K562 (cell line): Measurements from ENCODE around the gene SIGLEC5. TPM values are rescaled to one million over a fixed set of nuclear protein-coding genes. Genes with fewer than 3 reads are reported as not detected.
A peak's percentile ranks its signal among the peaks of the same experiment; 100 is the strongest.

Experiments used
- ATAC-seq: fragments of 200-7000 bp; cut with Tn5 transposase; 3 replicates; pipeline ENCODE4 v1.9.1; 2020; ENCODE audit warnings: moderate library complexity
- BruUV-seq: library from RNA; stranded (reverse); fragments of 400-500 nt; replicated peaks from 2 replicates; lab custom pipeline; 2021; lab: Mats Ljungman, UMichigan
- CTCF ChIA-PET: fragments of 300-600 bp; formaldehyde crosslinking; extraction: SDS; loops from one replicate; lab custom pipeline; 2021; ENCODE audit warnings: low intra/inter-chr PET ratio; lab: Yijun Ruan, JAX
- POLR2A ChIA-PET: fragments of 300-600, 350-650 bp; sonication (Branson Sonifier 250); formaldehyde crosslinking; extraction: SDS; loops from one replicate; lab custom pipeline; 2021; ENCODE audit warnings: antibody characterized with exemption, inconsistent platforms; lab: Yijun Ruan, JAX
- DNase-seq, 4 experiments: peaks; one replicate each; pipeline versions ENCODE4 v3.0.0 to v3.0.0-alpha.2; 2011 to 2018; ENCODE audit warnings: low spot score in 3 of 4, mixed read lengths in 3 of 4; ENCODE audit errors: extremely low read depth in 1 of 4
- FAIRE-seq: peaks from 2 replicates; lab custom pipeline; 2011; peaks lifted over from hg19 to GRCh38; lab: Jason Lieb, UNC
- H2AFZ ChIP-seq: 2 replicates; pipeline ENCODE4 v1.6.0; 2011; ENCODE audit warnings: low read depth, low read length, control low read depth, inconsistent platforms
- H3K27ac ChIP-seq: fragments of 200-600 bp; 3 replicates; pipeline ENCODE4 v1.8.0; 2011; ENCODE audit warnings: low read depth, mild to moderate bottlenecking, control low read depth, inconsistent platforms, low read length, moderate library complexity, mixed read lengths; ENCODE audit errors: extremely low read depth
- H3K27me3 ChIP-seq, 2 experiments: fragments of 300-600 bp in 1 of 2; 2 replicates in 1 of 2; 3 replicates in 1 of 2; pipeline versions ENCODE4 v1.6.0 to v1.8.0; 2011; ENCODE audit warnings: inconsistent platforms in 2 of 2, low read length in 2 of 2, mild to moderate bottlenecking in 1 of 2, mixed read lengths in 1 of 2, moderate library complexity in 1 of 2; ENCODE audit not compliant: control insufficient read depth in 2 of 2, insufficient read depth in 2 of 2
- H3K36me3 ChIP-seq: fragments of 300-600 bp; 3 replicates; pipeline ENCODE4 v1.8.0; 2011; ENCODE audit warnings: mild to moderate bottlenecking, low read length, inconsistent platforms; ENCODE audit not compliant: control insufficient read depth, insufficient read depth
- H3K4me1 ChIP-seq, 2 experiments: fragments of 200-600 bp in 1 of 2; replicated peaks in 1 of 2; 2 replicates in 1 of 2; 3 replicates in 1 of 2; pipeline versions ENCODE4 v1.5.1 to v1.8.0; 2011; ENCODE audit warnings: inconsistent platforms in 2 of 2, low read length in 2 of 2, mild to moderate bottlenecking in 1 of 2, mixed read lengths in 1 of 2, moderate library complexity in 1 of 2; ENCODE audit not compliant: control insufficient read depth in 2 of 2, insufficient read depth in 2 of 2
- H3K4me2 ChIP-seq: 2 replicates; pipeline ENCODE4 v1.6.1; 2011; ENCODE audit warnings: low read length, control low read depth, inconsistent platforms, mixed read lengths; ENCODE audit not compliant: insufficient read depth
- H3K4me3 ChIP-seq: fragments of 200-600 bp; sonication (generic), shearing (Covaris generic); 2 replicates; pipeline ENCODE4 v1.5.1; 2016; ENCODE audit warnings: control low read depth, inconsistent platforms
- H3K79me2 ChIP-seq: fragments of 200-600 bp; 3 replicates; pipeline ENCODE4 v1.8.0; 2011; ENCODE audit warnings: low read length, inconsistent platforms; ENCODE audit not compliant: control insufficient read depth, insufficient read depth
- H3K9ac ChIP-seq, 2 experiments: 2 replicates each; pipeline versions ENCODE4 v1.6.0 to v1.6.1; 2011; ENCODE audit warnings: low read depth in 2 of 2, low read length in 2 of 2, control low read depth in 1 of 2, inconsistent platforms in 1 of 2, mild to moderate bottlenecking in 1 of 2, mixed read lengths in 1 of 2; ENCODE audit not compliant: insufficient read depth in 1 of 2
- H3K9me1 ChIP-seq: one replicate; pipeline ENCODE4 v1.6.0; 2011; ENCODE audit warnings: inconsistent platforms, mild to moderate bottlenecking, low read length, moderate library complexity; ENCODE audit not compliant: control insufficient read depth, insufficient read depth
- H3K9me3 ChIP-seq: replicated peaks from 2 replicates; pipeline ENCODE4 v1.5.1; 2011; ENCODE audit warnings: low read depth, low read length, inconsistent platforms; ENCODE audit not compliant: control insufficient read depth, insufficient read depth
- H4K20me1 ChIP-seq: replicated peaks from 2 replicates; pipeline ENCODE4 v1.6.1; 2011; ENCODE audit warnings: low read length, inconsistent platforms, mixed read lengths; ENCODE audit not compliant: control insufficient read depth, insufficient read depth
- ARHGAP35 ChIP-seq: fragments of 450-650 bp; IDR thresholded peaks from 2 replicates; pipeline ENCODE4 v1.6.1; 2018; ENCODE audit not compliant: partially characterized antibody
- CCAR2 ChIP-seq: fragments of 200-400 bp; formaldehyde crosslinking; IDR thresholded peaks from 2 replicates; pipeline ENCODE4 v1.6.1; 2017; ENCODE audit warnings: mild to moderate bottlenecking, low read depth, low read length
- CCNT2 ChIP-seq: IDR thresholded peaks from 2 replicates; pipeline ENCODE4 v1.6.1; 2011; ENCODE audit warnings: borderline replicate concordance, low read depth, mild to moderate bottlenecking, moderate library complexity, mixed read lengths, low read length; ENCODE audit not compliant: insufficient read length; ENCODE audit errors: extremely low read depth
- HMG20B ChIP-seq: fragments of 250-450 bp; sonication (Bioruptor Pico); IDR thresholded peaks from 2 replicates; pipeline ENCODE4 v1.5.0; 2021; ENCODE audit warnings: mild to moderate bottlenecking
- KDM1A ChIP-seq, 2 experiments: fragments of 450-650 bp; IDR thresholded peaks; 2 replicates each; pipeline ENCODE4 v1.6.1; 2016; ENCODE audit warnings: mild to moderate bottlenecking in 2 of 2
- MAX ChIP-seq: sonication (generic); formaldehyde crosslinking; IDR thresholded peaks from 2 replicates; pipeline ENCODE4 v1.9.0; 2022; ENCODE audit warnings: mild to moderate bottlenecking, missing genetic modification reagents
- NFE2L1 ChIP-seq: fragments of 450-650 bp; IDR thresholded peaks from 2 replicates; pipeline ENCODE4 v1.6.1; 2016; ENCODE audit warnings: missing genetic modification characterization, low read depth, mild to moderate bottlenecking, missing compliant biosample characterization, moderate library complexity, borderline replicate concordance
- NR4A1 ChIP-seq, 2 experiments: fragments of 250-450 bp in 1 of 2; fragments of 450-650 bp in 1 of 2; sonication (Bioruptor Pico) in 1 of 2; IDR thresholded peaks; 2 replicates each; pipeline versions ENCODE4 v1.4.0 to v1.6.1; 2016 to 2020; ENCODE audit warnings: mild to moderate bottlenecking in 2 of 2, missing compliant biosample characterization in 1 of 2, missing genetic modification characterization in 1 of 2, moderate library complexity in 1 of 2
- TCF3 ChIP-seq: sonication (generic); formaldehyde crosslinking; IDR thresholded peaks from 2 replicates; pipeline ENCODE4 v1.4.0; 2020; ENCODE audit warnings: mild to moderate bottlenecking, missing genetic modification reagents
- ZNF133 ChIP-seq: fragments of 250-450 bp; sonication (Bioruptor Pico); IDR thresholded peaks from 2 replicates; pipeline ENCODE4 v1.4.0; 2020; ENCODE audit warnings: mild to moderate bottlenecking
- ZNF146 ChIP-seq: IDR thresholded peaks from one replicate; pipeline ENCODE4 v1.6.1; 2018; ENCODE audit warnings: missing compliant biosample characterization; ENCODE audit not compliant: unreplicated experiment
- ZNF174 ChIP-seq: fragments of 250-450 bp; sonication (Bioruptor Pico); IDR thresholded peaks from 2 replicates; pipeline ENCODE4 v1.4.0; 2020; ENCODE audit warnings: mild to moderate bottlenecking
- ZNF398 ChIP-seq: fragments of 250-450 bp; sonication (Bioruptor Pico); IDR thresholded peaks from 2 replicates; pipeline ENCODE4 v1.8.0; 2021; ENCODE audit warnings: moderate library complexity, mild to moderate bottlenecking, inconsistent platforms
- ZNF780A ChIP-seq: fragments of 250-450 bp; sonication (Bioruptor Pico); IDR thresholded peaks from 2 replicates; pipeline ENCODE4 v1.5.0; 2021; ENCODE audit warnings: mild to moderate bottlenecking
- WGBS: fragments of 100-300 bp; shearing (Covaris generic); methylation state at CpG from one replicate; pipeline ENCODE4 v1.1.6; 2016; ENCODE audit warnings: low coverage, mixed read lengths; ENCODE audit not compliant: insufficient coverage; ENCODE audit errors: missing lambda C conversion rate; 5-methylcytosine and 5-hydroxymethylcytosine counted together
- in situ Hi-C: fragments of 300-500 bp; cut with MboI; formaldehyde crosslinking; loops from 4 replicates; pipeline ENCODE4 v1.15.0; 2018; ENCODE audit warnings: inconsistent platforms, mixed read lengths
- intact Hi-C: fragments of 100-400 bp; cut with micrococcal nuclease; formaldehyde crosslinking; loops from 2 replicates; pipeline ENCODE4 v1.14.2; 2022
- polyA plus RNA-seq, 8 experiments: library from polyadenylated mRNA; depleted of rRNA in 4 of 8; stranded (reverse) in 5 of 8; unstranded in 3 of 8; fragments of >200 nt; fragmentation: Nextera tagmentation in 2 of 8; fragmentation: Illumina TruSeq in 1 of 8; extraction: Ambion mirVana in 2 of 8; extraction: Trizol in 1 of 8; gene quantifications; 2 replicates each; pipeline versions ENCODE4 v1.2.1 to v1.2.3, GENCODE V29; 2011 to 2014; ENCODE audit warnings: inconsistent platforms in 1 of 8, missing spikeins in 1 of 8
- total RNA-seq, 7 experiments: library from RNA; depleted of rRNA in 6 of 7; stranded (reverse); fragments of >200 nt in 6 of 7; fragmentation: Illumina TruSeq in 2 of 7; extraction: Trizol in 2 of 7; gene quantifications; 2 replicates each; pipeline versions ENCODE4 v1.2.1 to v1.2.3, GENCODE V29; 2011 to 2021; ENCODE audit warnings: low replicate concordance in 1 of 7

SIGLEC5 gene
- total and polyA plus RNA-seq, 9 of the 15 experiments (the other 6 are each of a cell fraction or from before 2014, with no cell fraction given), result 0.14 TPM; not detected in 8

GRCh38 chr19:51653162-51653561, 23.0 kb upstream of the SIGLEC5 start:
- no peak overlapping the region for H3K9ac ChIP-seq
- intact Hi-C loops, result loop anchor here (10.0 kb wide), 1 partner anchor 498 kb away; no protein-coding TSS in a partner anchor
- H3K4me2 ChIP-seq, result no peak overlapping the region
- peaks cover 4% of the 10 kb centered on the region for H3K9me3 ChIP-seq
- H3K4me1 ChIP-seq, result peaks cover 0 to 9% of the 10 kb centered on the region in 2 experiments; a peak in 4 of 5 replicates
- H2AFZ ChIP-seq, result no peak overlapping the region
- no TSS peak for BruUV-seq
- FAIRE-seq (no peak), ATAC-seq (no peak), DNase-seq (no peak)
- H4K20me1 ChIP-seq, result no peaks in the 10 kb centered on the region
- 6% methylated on average over 2 of the region's 2 CpGs for WGBS
- POLR2A ChIA-PET, result no interaction called here
- no peak overlapping the region for H3K4me3 ChIP-seq
- in situ Hi-C loops, result loop anchor here (10.0 to 25.0 kb wide), 2 partner anchors 178 to 491 kb away; partner anchors contain the start of gene CEACAM18
- H3K36me3 ChIP-seq, result no peaks in the 10 kb centered on the region
- peak; percentile 96 for TF ChIP-seq ZNF146 (CRISPR knock-in tag)
- TF ChIP-seq HMG20B, result no peak
- TF ChIP-seq KDM1A (IDR thresholded peaks at IDR 0.05), result peak in 1 of 2 experiments; percentile 41; a peak in 1 of 4 replicates
- no peaks in the 10 kb centered on the region for H3K79me2 ChIP-seq
- no peak overlapping the region for H3K27ac ChIP-seq
- H3K9me1 ChIP-seq, result no peaks in the 10 kb centered on the region
- CTCF ChIA-PET, result interaction anchor here (0.6 kb wide), 1 partner anchor 355 kb away, joined by 3 read pairs; no protein-coding TSS in a partner anchor
- H3K27me3 ChIP-seq, result peaks cover 2 to 9% of the 10 kb centered on the region in 2 experiments; a peak in 2 of 5 replicates

- Histone ChIP-seq H2AFZ (no peak overlapping the region), H3K27me3 (peaks cover 5 to 15% of the 10 kb centered on the region in 2 experiments; a peak in 3 of 5 replicates), H3K4me2 (no peak overlapping the region), H3K9me1 (no peaks in the 10 kb centered on the region), H3K79me2 (no peaks in the 10 kb centered on the region), H3K9me3 (peaks cover 4% of the 10 kb centered on the region), H3K36me3 (no peaks in the 10 kb centered on the region), H3K9ac (no peak overlapping the region), H3K27ac (no peak overlapping the region), H3K4me3 (no peak overlapping the region), H3K4me1 (peaks cover 0 to 9% of the 10 kb centered on the region in 2 experiments; a peak in 4 of 5 replicates), H4K20me1 (no peaks in the 10 kb centered on the region)
- ATAC-seq, result no peak
- ChIA-PET CTCF (interaction anchor here (0.6 kb wide), 1 partner anchor 61 kb away, joined by 3 read pairs; no protein-coding TSS in a partner anchor), POLR2A (no interaction called here)
- in situ Hi-C loops (loop anchor here (10.0 to 25.0 kb wide), 2 partner anchors 177 to 490 kb away; partner anchors contain the start of gene CEACAM18), intact Hi-C loops (loop anchor here (10.0 kb wide), 1 partner anchor 497 kb away; no protein-coding TSS in a partner anchor)
- DNase-seq, result no peak
- BruUV-seq, result no TSS peak
- WGBS, result 41% methylated on average over 4 of the region's 4 CpGs
- FAIRE-seq, result no peak
- TF ChIP-seq NR4A1 (CRISPR knock-in tag; IDR thresholded peaks at IDR 0.05) (no peak), NR4A1 (tag; IDR thresholded peaks at IDR 0.05) (no peak), ZNF780A (CRISPR knock-in tag) (no peak), ZNF133 (no peak), TCF3 (CRISPR knock-in tag) (no peak), NFE2L1 (tag) (no peak), ARHGAP35 (no peak), CCNT2 (no peak), ZNF398 (CRISPR knock-in tag) (no peak), CCAR2 (no peak), ZNF174 (CRISPR knock-in tag) (no peak), MAX (CRISPR knock-in tag) (no peak)
Observed at GRCh38 chr19:51652266-51652665, 22.1 kb upstream of the SIGLEC5 start.
